Mucosa of descending colon (tissue), 3 donors: ENCODE measurements around the gene DENND1A. TPM values are rescaled to one million over a fixed set of nuclear protein-coding genes. Genes with fewer than 3 reads are reported as not detected.
A peak's percentile ranks its signal among the peaks of the same experiment; 100 is the strongest.
"Not testable (repeated sequence)": the region's sequence is repeated elsewhere in the genome, so short reads cannot be mapped to it uniquely, and the experiment has no call there.

Source experiments
- ATAC-seq: fragments of 200-7000 bp; cut with Tn5 transposase; one replicate; pipeline ENCODE4 v1.9.1; 2020; ENCODE audit warnings: mild to moderate bottlenecking, moderate library complexity
- DNase-seq, 3 donors: peaks; one replicate each; pipeline ENCODE4 v3.0.0-alpha.2; 2020
- H3K36me3 ChIP-seq: fragments of 200-600 bp; one replicate; pipeline ENCODE4 v1.8.0; 2021; ENCODE audit warnings: low read depth, mild to moderate bottlenecking
- H3K4me1 ChIP-seq: fragments of 200-600 bp; one replicate; pipeline ENCODE4 v1.8.0; 2021; ENCODE audit warnings: low read depth, mild to moderate bottlenecking
- H3K4me3 ChIP-seq: fragments of 200-600 bp; one replicate; pipeline ENCODE4 v1.8.0; 2021; ENCODE audit warnings: mild to moderate bottlenecking
- H3K9me3 ChIP-seq: fragments of 200-600 bp; one replicate; pipeline ENCODE4 v1.8.0; 2021; ENCODE audit warnings: mild to moderate bottlenecking
- CTCF ChIP-seq: fragments of 200-600 bp; IDR thresholded peaks from one replicate; pipeline ENCODE4 v1.8.0; 2022; ENCODE audit warnings: antibody characterized with exemption, mild to moderate bottlenecking
- intact Hi-C, 2 donors: fragments of 100-400 bp; cut with DNase I in 1 of 2; cut with micrococcal nuclease in 1 of 2; formaldehyde crosslinking; loops; one replicate each; pipeline versions ENCODE4 v1.11.0 to v1.11.1; 2022; cut with DNase I, micrococcal nuclease
- total RNA-seq, 3 donors: library from RNA; stranded (reverse); fragmentation: NEBNext Ultra II Directional in 2 of 3; extraction: Animal tissue kit (Norgen Biotek cat#: 25700) in 2 of 3; gene quantifications; one replicate each; pipeline versions ENCODE4 v1.2.1 to v1.2.4, GENCODE V29; 2021 to 2023
- donor health status: DM: no; HTN: no; CAD: no; lungs with moderate emphysema.
- donor health status: DM: no; HTN: no; CAD: no.
- donor health status: DM: no; HTN: yes; CAD: no.

The DENND1A gene
- total RNA-seq, 3 donors from 2014 or later = 32.8 to 50.0 (median 35.1) TPM

GRCh38 chr9:123945532-123945931, 15.6 kb upstream of the DENND1A start:
- H3K4me1 ChIP-seq = peaks cover 11% of the 10 kb centered on the region
- intact Hi-C loops = no loop called here
- H3K4me3 ChIP-seq = no peak overlapping the region
- H3K36me3 ChIP-seq = no peaks in the 10 kb centered on the region
- ATAC-seq (no peak), DNase-seq (no peak)
- H3K9me3 ChIP-seq = no peaks in the 10 kb centered on the region
- no peak for TF ChIP-seq CTCF

GRCh38 chr9:123944464-123944863, 14.5 kb upstream of the DENND1A start:
- DNase-seq, ATAC-seq, intact Hi-C loops, H3K4me3 ChIP-seq, H3K36me3 ChIP-seq, H3K9me3 ChIP-seq: not testable (repeated sequence)
- H3K4me1 ChIP-seq = peaks cover 11% of the 10 kb centered on the region

GRCh38 chr9:123943671-123944070, 13.7 kb upstream of the DENND1A start:
- intact Hi-C loops = no loop called here
- H3K4me3 ChIP-seq = no peak overlapping the region
- TF ChIP-seq CTCF = no peak
- no peaks in the 10 kb centered on the region for H3K9me3 ChIP-seq
- no peak for ATAC-seq
- DNase-seq = no peak
- no peaks in the 10 kb centered on the region for H3K36me3 ChIP-seq
- peaks cover 11% of the 10 kb centered on the region for H3K4me1 ChIP-seq

DNA sequence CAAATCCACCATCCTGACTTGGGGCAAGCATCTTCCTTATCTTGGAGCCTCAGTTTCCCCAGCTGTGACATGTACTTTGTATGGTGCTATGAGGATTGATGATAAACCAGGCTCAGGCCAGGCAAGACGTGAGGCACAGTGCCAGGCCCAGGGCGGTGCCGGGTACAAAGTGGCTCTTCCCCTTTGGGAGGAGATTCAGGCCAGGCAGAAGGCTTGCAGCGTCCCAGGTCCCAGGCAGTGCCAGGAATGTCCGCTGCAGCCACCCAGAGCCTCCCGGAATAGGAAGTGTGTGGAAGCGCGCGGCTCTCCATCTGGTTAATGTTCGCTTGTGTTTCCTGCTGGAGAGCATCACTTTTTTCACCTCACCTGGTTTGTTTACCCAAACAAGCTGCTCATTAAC, 12.6 kb upstream of the DENND1A start:
- intact Hi-C loops = no loop called here
- peak; percentile 87 to 91 (median 89) for DNase-seq
- peaks cover 11% of the 10 kb centered on the region for H3K4me1 ChIP-seq
- no peaks in the 10 kb centered on the region for H3K9me3 ChIP-seq
- H3K4me3 ChIP-seq = no peak overlapping the region
- no peak for TF ChIP-seq CTCF
- no peaks in the 10 kb centered on the region for H3K36me3 ChIP-seq
- ATAC-seq = peak; percentile 98

GRCh38 chr9:123941524-123942070, 11.7 kb upstream of the DENND1A start:
- ATAC-seq (peak; percentile 58), DNase-seq (peak in 1 of 3 donors; percentile 76)
- intact Hi-C loops = no loop called here
- Histone ChIP-seq H3K4me1 (peaks cover 11% of the 10 kb centered on the region), H3K9me3 (no peaks in the 10 kb centered on the region), H3K36me3 (no peaks in the 10 kb centered on the region), H3K4me3 (no peak overlapping the region)
- no peak for TF ChIP-seq CTCF

DNA sequence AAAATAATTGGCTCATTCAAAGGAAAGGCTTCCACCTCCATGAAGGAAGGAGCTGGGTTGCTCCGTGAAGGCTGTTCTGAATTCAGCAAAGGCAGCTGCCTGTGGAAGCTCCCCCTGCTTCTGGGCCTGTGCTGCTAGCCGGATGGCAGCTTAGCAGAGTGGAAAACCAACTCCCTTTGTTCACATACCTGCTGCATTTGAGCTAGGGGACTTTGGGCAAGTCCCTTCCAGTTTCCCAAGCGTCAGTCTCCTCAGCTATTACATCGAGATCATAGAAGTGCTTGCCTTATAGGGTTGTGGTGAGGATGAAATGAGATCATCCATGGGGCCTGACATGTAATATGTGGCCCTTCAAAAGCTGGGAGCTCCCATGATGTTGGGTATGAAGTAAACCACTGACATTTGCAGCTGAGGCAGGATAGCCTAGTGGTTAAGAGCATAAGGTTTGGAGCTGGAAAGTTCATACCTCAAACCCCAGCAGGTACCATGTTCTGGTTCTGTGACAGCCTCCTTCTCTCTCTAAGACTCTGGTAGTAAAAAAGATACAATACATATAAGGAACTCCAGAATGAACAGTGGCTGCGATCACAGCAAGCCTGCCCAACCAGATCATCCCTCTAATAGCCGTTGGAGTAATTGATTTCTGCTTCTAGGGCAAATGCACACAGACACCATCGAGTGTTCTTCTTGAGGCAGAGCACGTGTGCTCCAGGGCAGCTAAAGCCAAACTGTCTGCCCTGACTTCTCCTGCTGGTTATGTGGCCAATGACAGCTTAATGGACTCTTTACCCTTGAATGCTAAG, 11.0 kb upstream of the DENND1A start:
- intact Hi-C loops = no loop called here
- ATAC-seq = no peak
- no peak for TF ChIP-seq CTCF

More for the DNA sequence above, 11.0 kb upstream of the DENND1A start:
- H3K4me3 ChIP-seq = no peak overlapping the region
- no peaks in the 10 kb centered on the region for H3K36me3 ChIP-seq
- DNase-seq = no peak
- H3K9me3 ChIP-seq = no peaks in the 10 kb centered on the region
- H3K4me1 ChIP-seq = peaks cover 11% of the 10 kb centered on the region
